Neural cell (in vitro differentiated cells): ENCODE results near the gene MNDA. TPM values are rescaled to one million over a fixed set of nuclear protein-coding genes. Genes with fewer than 3 reads are reported as not detected.

Experiments
- H2AFZ ChIP-seq: fragments of 200-600, 300-800 bp; sonication (generic), shearing (Covaris generic); 2 replicates; pipeline ENCODE4 v1.6.0; 2014; ENCODE audit warnings: low read depth, mild to moderate bottlenecking, antibody characterized with exemption, low read length, moderate library complexity
- H3F3A ChIP-seq: fragments of 200-600 bp; shearing (Covaris generic); 2 replicates; pipeline ENCODE4 v1.6.1; 2016; ENCODE audit warnings: mild to moderate bottlenecking, moderate library complexity, mixed read lengths, antibody characterized with exemption, low read length; ENCODE audit not compliant: insufficient read depth, poor library complexity, severe bottlenecking
- H3K27ac ChIP-seq: fragments of 200-600, 300-800 bp; sonication (generic), shearing (Covaris generic); 2 replicates; pipeline ENCODE4 v1.5.1; 2014; ENCODE audit warnings: mild to moderate bottlenecking, low read length, moderate library complexity
- H3K27me3 ChIP-seq: fragments of 300-800, 200-600 bp; sonication (generic), shearing (Covaris generic); 2 replicates; pipeline ENCODE4 v1.6.0; 2014; ENCODE audit warnings: mild to moderate bottlenecking, low read depth, low read length, moderate library complexity; ENCODE audit not compliant: insufficient read depth
- H3K36me3 ChIP-seq: fragments of 300-800, 200-600 bp; sonication (generic), shearing (Covaris generic); 2 replicates; pipeline ENCODE4 v1.5.1; 2014; ENCODE audit warnings: mild to moderate bottlenecking, antibody characterized with exemption, low read length, moderate library complexity; ENCODE audit not compliant: insufficient read depth
- H3K4me2 ChIP-seq: fragments of 300-800, 200-600 bp; sonication (generic), shearing (Covaris generic); 2 replicates; pipeline ENCODE4 v1.6.0; 2014; ENCODE audit warnings: mild to moderate bottlenecking, low read length
- H3K4me3 ChIP-seq: fragments of 300-800, 200-600 bp; sonication (generic), shearing (Covaris generic); 2 replicates; pipeline ENCODE4 v1.5.1; 2014; ENCODE audit warnings: mild to moderate bottlenecking, low read length, moderate library complexity
- H3K79me2 ChIP-seq: fragments of 200-600 bp; shearing (Covaris generic); replicated peaks from 2 replicates; pipeline ENCODE4 v1.6.0; 2014; ENCODE audit warnings: mild to moderate bottlenecking, low read length, moderate library complexity; ENCODE audit not compliant: insufficient read depth
- H3K9ac ChIP-seq: fragments of 300-800, 200-600 bp; sonication (generic), shearing (Covaris generic); 2 replicates; pipeline ENCODE4 v1.6.1; 2016; ENCODE audit warnings: mild to moderate bottlenecking, low read length, mixed read lengths
- H3K9me2 ChIP-seq: fragments of 200-600 bp; shearing (Covaris generic); 2 replicates; pipeline ENCODE4 v1.6.1; 2016; ENCODE audit warnings: mild to moderate bottlenecking, low read length, mixed read lengths; ENCODE audit not compliant: insufficient read depth
- H3K9me3 ChIP-seq: fragments of 200-600, 300-800 bp; sonication (generic), shearing (Covaris generic); 2 replicates; pipeline ENCODE4 v1.6.1; 2016; ENCODE audit warnings: mild to moderate bottlenecking, mixed run types, low read length, moderate library complexity, mixed read lengths
- H4K20me1 ChIP-seq: fragments of 200-600 bp; shearing (Covaris generic); 2 replicates; pipeline ENCODE4 v1.6.1; 2016; ENCODE audit warnings: mild to moderate bottlenecking, mixed run types; ENCODE audit not compliant: insufficient read depth
- CTCF ChIP-seq: fragments of 450-650 bp; IDR thresholded peaks from 2 replicates; pipeline ENCODE4 v1.5.1; 2014; ENCODE audit warnings: antibody characterized with exemption, mild to moderate bottlenecking, moderate library complexity; ENCODE audit not compliant: poor library complexity, severe bottlenecking
- EP300 ChIP-seq: fragments of 450-650 bp; conservative IDR thresholded peaks from 2 replicates; pipeline ENCODE4 v1.6.1; 2014; ENCODE audit warnings: antibody characterized with exemption, mild to moderate bottlenecking, moderate library complexity; ENCODE audit not compliant: poor library complexity, severe bottlenecking
- EZH2 ChIP-seq: fragments of 200-600, 300-800 bp; shearing (Covaris generic), sonication (generic); IDR thresholded peaks from 2 replicates; pipeline ENCODE4 v1.6.1; 2014; ENCODE audit warnings: antibody characterized with exemption, low read length, borderline replicate concordance, mild to moderate bottlenecking; ENCODE audit not compliant: insufficient read depth, poor library complexity, severe bottlenecking
- MXI1 ChIP-seq: fragments of 450-650 bp; conservative IDR thresholded peaks from 2 replicates; pipeline ENCODE4 v1.6.1; 2014; ENCODE audit warnings: antibody characterized with exemption, mild to moderate bottlenecking; ENCODE audit not compliant: poor library complexity, severe bottlenecking
- POLR2AphosphoS5 ChIP-seq: IDR thresholded peaks from 2 replicates; pipeline ENCODE4 v1.6.1; 2012
- RAD21 ChIP-seq: fragments of 450-650 bp; conservative IDR thresholded peaks from 2 replicates; pipeline ENCODE4 v1.6.1; 2014; ENCODE audit warnings: antibody characterized with exemption, mild to moderate bottlenecking, moderate library complexity
- REST ChIP-seq: IDR thresholded peaks from 2 replicates; pipeline ENCODE4 v1.6.1; 2012; ENCODE audit warnings: borderline replicate concordance
- SMC3 ChIP-seq: fragments of 450-650 bp; conservative IDR thresholded peaks from 2 replicates; pipeline ENCODE4 v1.6.1; 2014; ENCODE audit warnings: antibody characterized with exemption, mild to moderate bottlenecking, moderate library complexity; ENCODE audit not compliant: poor library complexity
- TAF1 ChIP-seq: IDR thresholded peaks from 2 replicates; pipeline ENCODE4 v1.6.1; 2012; ENCODE audit warnings: low read depth
- polyA minus RNA-seq: library from RNA; depleted of rRNA, polyadenylated mRNA; stranded (reverse); fragments of >200 nt; gene quantifications from 2 replicates; pipeline ENCODE4 v1.2.3, GENCODE V29; 2014
- polyA plus RNA-seq: library from polyadenylated mRNA; depleted of rRNA; stranded (reverse); fragments of >200 nt; gene quantifications from 2 replicates; pipeline ENCODE4 v1.2.3, GENCODE V29; 2014

MNDA gene
- polyA plus RNA-seq (not detected in 2 replicates), polyA minus RNA-seq (not detected in 2 replicates)

- Histone ChIP-seq H3F3A (no peaks in the 10 kb centered on the region), H3K9ac (no peak within 1 kb of the TSS), H3K79me2 (no peaks in the 10 kb centered on the region), H3K27ac (no peak within 1 kb of the TSS), H3K36me3 (no peaks in the 10 kb centered on the region), H3K9me3 (no peaks in the 10 kb centered on the region), H3K4me2 (no peak within 1 kb of the TSS), H2AFZ (no peak within 1 kb of the TSS), H3K9me2 (no peaks in the 10 kb centered on the region), H3K27me3 (no peaks in the 10 kb centered on the region), H4K20me1 (no peaks in the 10 kb centered on the region), H3K4me3 (no peak within 1 kb of the TSS)
- TF ChIP-seq REST: no peak
- no peak for TF ChIP-seq SMC3
- no peak for TF ChIP-seq EP300
- TF ChIP-seq CTCF: no peak
- TF ChIP-seq MXI1: no peak
- no peak for TF ChIP-seq TAF1
- TF ChIP-seq POLR2AphosphoS5: no peak
Observed at GRCh38 chr1:158830904-158831507, at the start of gene MNDA. TSS of gene MNDA (plus strand) at chr1:158831351. CDS start at chr1:158842154, 10,803 bp downstream.

GRCh38 chr1:158793604-158794003 is 37.5 kb upstream of the MNDA start:
- no peaks in the 10 kb centered on the region for H3K36me3 ChIP-seq
- no peak overlapping the region for H3K9ac ChIP-seq
- no peaks in the 10 kb centered on the region for H3F3A ChIP-seq
- no peak overlapping the region for H2AFZ ChIP-seq
- H3K27ac ChIP-seq: no peak overlapping the region
- H3K9me3 ChIP-seq: no peaks in the 10 kb centered on the region
- H3K79me2 ChIP-seq: no peaks in the 10 kb centered on the region
- TF ChIP-seq MXI1 (no peak), POLR2AphosphoS5 (no peak), CTCF (no peak), RAD21 (no peak), TAF1 (no peak), SMC3 (no peak), REST (no peak), EP300 (no peak), EZH2 (no peak)
- no peaks in the 10 kb centered on the region for H3K9me2 ChIP-seq
- no peak overlapping the region for H3K4me3 ChIP-seq
- no peak overlapping the region for H3K4me2 ChIP-seq
- no peaks in the 10 kb centered on the region for H3K27me3 ChIP-seq
- no peaks in the 10 kb centered on the region for H4K20me1 ChIP-seq
